ENCODE results near the gene CPEB3.
"Not testable (repeated sequence)": the region's sequence is repeated elsewhere in the genome, so short reads cannot be mapped to it uniquely, and the experiment has no call there.

GRCh38 chr10:92025340-92025739, 265.5 kb downstream of the CPEB3 start:
- not testable (repeated sequence) for TF ChIP-seq POLR2A (IDR thresholded peaks at IDR 0.05)
- TF ChIP-seq, protein P1, sequence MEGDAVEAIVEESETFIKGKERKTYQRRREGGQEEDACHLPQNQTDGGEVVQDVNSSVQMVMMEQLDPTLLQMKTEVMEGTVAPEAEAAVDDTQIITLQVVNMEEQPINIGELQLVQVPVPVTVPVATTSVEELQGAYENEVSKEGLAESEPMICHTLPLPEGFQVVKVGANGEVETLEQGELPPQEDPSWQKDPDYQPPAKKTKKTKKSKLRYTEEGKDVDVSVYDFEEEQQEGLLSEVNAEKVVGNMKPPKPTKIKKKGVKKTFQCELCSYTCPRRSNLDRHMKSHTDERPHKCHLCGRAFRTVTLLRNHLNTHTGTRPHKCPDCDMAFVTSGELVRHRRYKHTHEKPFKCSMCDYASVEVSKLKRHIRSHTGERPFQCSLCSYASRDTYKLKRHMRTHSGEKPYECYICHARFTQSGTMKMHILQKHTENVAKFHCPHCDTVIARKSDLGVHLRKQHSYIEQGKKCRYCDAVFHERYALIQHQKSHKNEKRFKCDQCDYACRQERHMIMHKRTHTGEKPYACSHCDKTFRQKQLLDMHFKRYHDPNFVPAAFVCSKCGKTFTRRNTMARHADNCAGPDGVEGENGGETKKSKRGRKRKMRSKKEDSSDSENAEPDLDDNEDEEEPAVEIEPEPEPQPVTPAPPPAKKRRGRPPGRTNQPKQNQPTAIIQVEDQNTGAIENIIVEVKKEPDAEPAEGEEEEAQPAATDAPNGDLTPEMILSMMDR (IDR thresholded peaks at IDR 0.05), result not testable (repeated sequence)

Measured in vagina (tissue), 2 donors.